GM19324 (cell line): ENCODE data around the gene HINFP.
A peak's percentile ranks its signal among the peaks of the same experiment; 100 is the strongest.
"Not testable (repeated sequence)": the region's sequence is repeated elsewhere in the genome, so short reads cannot be mapped to it uniquely, and the experiment has no call there.

Experiments
- ATAC-seq: cut with Tn5 transposase; IDR thresholded peaks from one replicate; pipeline ENCODE4 v1.9.1; 2021; ENCODE audit warnings: mild to moderate bottlenecking, moderate library complexity; ENCODE audit not compliant: unreplicated experiment, low FRiP score

HINFP gene

GRCh38 chr11:119154178-119154577 is 32.8 kb downstream of the HINFP start:
- ATAC-seq = no peak

- ATAC-seq = no peak
These were observed 34.5 kb downstream of the HINFP start for GRCh38 chr11:119155733-119156492.

- no peak for ATAC-seq
These were observed 35.1 kb downstream of the HINFP start for GRCh38 chr11:119156496-119156895.

- ATAC-seq = no peak
These were observed 35.7 kb downstream of the HINFP start for GRCh38 chr11:119157063-119157462.

- no peak for ATAC-seq
These were observed 37.1 kb downstream of the HINFP start for GRCh38 chr11:119158467-119158866.

GRCh38 chr11:119160151-119160550 is 38.8 kb downstream of the HINFP start:
- ATAC-seq = no peak

- ATAC-seq = no peak
These were observed 40.5 kb downstream of the HINFP start for GRCh38 chr11:119161871-119162270.

- no peak for ATAC-seq
These were observed 45.1 kb downstream of the HINFP start for GRCh38 chr11:119166368-119167076.

GRCh38 chr11:119167077-119167458 is 45.7 kb downstream of the HINFP start:
- not testable (repeated sequence) for ATAC-seq

- ATAC-seq = no peak
These were observed 46.6 kb downstream of the HINFP start for GRCh38 chr11:119167933-119168332.

- peak; percentile 83 for ATAC-seq
These were observed 47.3 kb downstream of the HINFP start, which contains the start of gene NLRX1 for GRCh38 chr11:119168471-119169281. TSS of gene NLRX1 (plus strand) at chr11:119168725. CDS start at chr11:119171404, 2,679 bp downstream.

- ATAC-seq = no peak
These were observed 47.9 kb downstream of the HINFP start for GRCh38 chr11:119169282-119169719.

GRCh38 chr11:119172513-119172912 is 51.1 kb downstream of the HINFP start:
- ATAC-seq = no peak

GRCh38 chr11:119173453-119173852 is 52.1 kb downstream of the HINFP start:
- no peak for ATAC-seq

GRCh38 chr11:119175493-119176077 is 54.2 kb downstream of the HINFP start:
- ATAC-seq = no peak

- ATAC-seq = no peak
These were observed 56.8 kb downstream of the HINFP start for GRCh38 chr11:119178166-119178680.

GRCh38 chr11:119179342-119179741 is 58.0 kb downstream of the HINFP start:
- no peak for ATAC-seq

- ATAC-seq = no peak
These were observed 58.6 kb downstream of the HINFP start for GRCh38 chr11:119179983-119180382.

GRCh38 chr11:119180729-119181676 is 59.6 kb downstream of the HINFP start:
- ATAC-seq = no peak
